Gastroesophageal sphincter (tissue), 3 donors: ENCODE data around the gene CIAO2B.

Experiments used
- CTCF ChIP-seq, 4 experiments: fragments of 200-600 bp in 2 of 4; fragments of 450-650 bp in 2 of 4; sonication (generic) in 1 of 4; IDR thresholded peaks; one replicate each; pipeline ENCODE4 v1.5.1; 2017 to 2019; ENCODE audit warnings: antibody characterized with exemption in 4 of 4, mild to moderate bottlenecking in 2 of 4, moderate library complexity in 2 of 4
- POLR2A ChIP-seq, 2 donors: fragments of 450-650 bp; IDR thresholded peaks; one replicate each; pipeline ENCODE4 v1.6.1; 2017; ENCODE audit warnings: antibody characterized with exemption in 2 of 2, mild to moderate bottlenecking in 2 of 2, moderate library complexity in 1 of 2

GRCh38 chr16:66885491-66885890 is 48.7 kb downstream of the CIAO2B start:
- no peak for TF ChIP-seq POLR2A (IDR thresholded peaks at IDR 0.05)
- no peak for TF ChIP-seq CTCF (IDR thresholded peaks at IDR 0.05)
